GM21717 (cell line): Measurements from ENCODE around the gene C5orf63.
"Not testable (repeated sequence)": the region's sequence is repeated elsewhere in the genome, so short reads cannot be mapped to it uniquely, and the experiment has no call there.

ENCODE experiments used
- ATAC-seq: cut with Tn5 transposase; IDR thresholded peaks from one replicate; pipeline ENCODE4 v1.9.1; 2021; ENCODE audit warnings: mild to moderate bottlenecking, moderate library complexity; ENCODE audit not compliant: unreplicated experiment

C5orf63 gene

GRCh38 chr5:127010362-127010761 lies 62.9 kb downstream of the C5orf63 start:
- no peak for ATAC-seq

- no peak for ATAC-seq
These were observed 63.5 kb downstream of the C5orf63 start for GRCh38 chr5:127009784-127010183.

GRCh38 chr5:127008300-127008975 lies 64.9 kb downstream of the C5orf63 start:
- no peak for ATAC-seq

- no peak for ATAC-seq
These were observed 65.8 kb downstream of the C5orf63 start for GRCh38 chr5:127007522-127007921.

GRCh38 chr5:127006744-127007143 lies 66.6 kb downstream of the C5orf63 start:
- no peak for ATAC-seq

- ATAC-seq = not testable (repeated sequence)
These were observed 68.0 kb downstream of the C5orf63 start for GRCh38 chr5:127005282-127005681.

GRCh38 chr5:127004721-127005120 lies 68.6 kb downstream of the C5orf63 start:
- ATAC-seq = no peak

- no peak for ATAC-seq
These were observed 69.4 kb downstream of the C5orf63 start for GRCh38 chr5:127003798-127004495.

GRCh38 chr5:127002390-127002789 lies 70.9 kb downstream of the C5orf63 start:
- no peak for ATAC-seq

- ATAC-seq = no peak
These were observed 71.5 kb downstream of the C5orf63 start for GRCh38 chr5:127001621-127002296.
